Measurements from ENCODE around the gene TTN.

GRCh38 chr2:178529194-178529593 lies 278.0 kb downstream of the TTN start:
- no peak for TF ChIP-seq CTCF (conservative IDR thresholded peaks at IDR 0.05; ENCODE audit: low read depth, low read length)
- no peak for TF ChIP-seq EZH2 (IDR thresholded peaks at IDR 0.05; ENCODE audit: low read length, unreplicated experiment)
- no peak for TF ChIP-seq EZH2phosphoT487 (IDR thresholded peaks at IDR 0.05; ENCODE audit: borderline replicate concordance, low read length)

All from PC-3 (cell line).